ENCODE data around the gene HSFX2.
"Not testable (repeated sequence)": the region's sequence is repeated elsewhere in the genome, so short reads cannot be mapped to it uniquely, and the experiment has no call there.

The HSFX2 gene

DNA sequence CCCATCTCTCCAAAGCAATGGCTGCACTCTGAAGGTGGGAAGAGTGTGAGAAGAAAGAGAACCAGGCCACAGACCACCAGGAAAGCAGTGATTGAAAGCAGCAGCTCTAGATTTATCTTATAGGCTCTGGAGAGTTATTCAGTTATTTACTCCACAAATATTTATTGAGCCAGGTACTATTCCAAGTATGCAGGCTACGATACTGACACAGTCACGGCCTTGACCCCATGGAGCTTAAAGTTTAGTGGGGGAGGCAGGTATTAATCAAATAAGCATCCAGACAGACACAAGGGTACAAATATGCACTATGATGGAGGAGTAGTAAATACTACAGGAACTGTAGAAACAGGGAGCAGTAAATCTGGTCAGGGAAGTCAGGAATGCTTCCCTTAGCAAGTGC lies 33.7 kb upstream of the HSFX2 start:
- Histone ChIP-seq H3K36me3 (ENCODE audit: control insufficient read depth, insufficient read depth, low read length) (no peaks in the 10 kb centered on the region), H3K4me1 (ENCODE audit: control insufficient read depth, insufficient read depth, low read length) (no peaks in the 10 kb centered on the region), H3K9me3 (ENCODE audit: control insufficient read depth, insufficient read depth, low read length) (no peaks in the 10 kb centered on the region), H3K27me3 (ENCODE audit: control insufficient read depth, insufficient read depth, low read length) (peaks cover 2% of the 10 kb centered on the region; the same call in 1 of the 2 replicates), H3K27ac (ENCODE audit: low read length) (no peak overlapping the region), H3K4me3 (ENCODE audit: low read length) (no peak overlapping the region)
- no peak for DNase-seq (ENCODE audit: low read depth, low spot score)
- WGBS (ENCODE audit: insufficient coverage, insufficient read length) = no CpG with 5 or more reads among the region's 2 CpGs

DNA sequence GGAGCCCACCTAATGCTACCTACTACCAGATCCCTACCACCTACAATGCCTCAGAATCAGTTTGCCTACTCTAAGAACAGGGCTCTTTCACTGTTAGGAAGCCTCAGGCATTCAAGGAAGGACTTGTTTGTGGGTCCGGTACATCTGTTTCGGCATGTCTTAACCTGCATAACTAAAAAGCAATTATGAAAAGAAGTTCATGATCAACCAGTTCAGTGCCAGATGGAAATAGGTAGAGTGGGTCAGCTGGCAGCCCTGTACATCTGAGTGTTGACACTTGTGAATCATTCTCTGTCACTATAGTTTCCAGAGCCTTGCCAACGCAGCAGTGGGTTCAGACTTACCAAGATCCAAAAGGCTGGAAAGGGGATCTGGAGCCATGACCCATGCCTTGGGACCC lies 33.2 kb upstream of the HSFX2 start:
- no peaks in the 10 kb centered on the region for H3K9me3 ChIP-seq (ENCODE audit: control insufficient read depth, insufficient read depth, low read length)
- H3K27me3 ChIP-seq (ENCODE audit: control insufficient read depth, insufficient read depth, low read length) = peaks cover 2% of the 10 kb centered on the region; the same call in 1 of the 2 replicates
- H3K27ac ChIP-seq (ENCODE audit: low read length) = no peak overlapping the region
- no peak for DNase-seq (ENCODE audit: low read depth, low spot score)
- H3K36me3 ChIP-seq (ENCODE audit: control insufficient read depth, insufficient read depth, low read length) = no peaks in the 10 kb centered on the region
- no peak overlapping the region for H3K4me3 ChIP-seq (ENCODE audit: low read length)
- no CpG with 5 or more reads among the region's 3 CpGs for WGBS (ENCODE audit: insufficient coverage, insufficient read length)
- H3K4me1 ChIP-seq (ENCODE audit: control insufficient read depth, insufficient read depth, low read length) = no peaks in the 10 kb centered on the region

DNA sequence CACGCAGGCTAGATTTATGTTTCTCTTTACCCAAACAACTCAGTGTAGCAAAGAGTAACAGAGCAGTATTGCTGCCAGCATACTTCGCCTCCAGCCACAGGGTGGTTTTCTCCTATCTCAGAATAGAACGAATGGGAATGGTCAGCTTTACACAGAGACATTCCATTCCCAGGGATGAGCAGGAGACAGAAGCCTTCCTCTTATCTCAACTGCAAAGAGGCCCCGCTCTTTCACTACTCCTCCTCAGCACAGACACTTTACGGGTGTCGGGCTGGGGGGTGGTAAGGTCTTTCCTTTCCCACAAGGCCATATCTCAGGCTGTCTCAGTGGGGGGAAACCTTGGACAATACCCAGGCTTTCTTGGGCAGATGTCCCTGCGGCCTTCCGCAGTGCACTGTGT lies 31.7 kb upstream of the HSFX2 start:
- WGBS (ENCODE audit: insufficient coverage, insufficient read length) = no CpG with 5 or more reads among the region's 8 CpGs
- not testable (repeated sequence) for DNase-seq (ENCODE audit: low read depth, low spot score); H3K27ac ChIP-seq (ENCODE audit: low read length); H3K27me3 ChIP-seq (ENCODE audit: control insufficient read depth, insufficient read depth, low read length); H3K9me3 ChIP-seq (ENCODE audit: control insufficient read depth, insufficient read depth, low read length); H3K36me3 ChIP-seq (ENCODE audit: control insufficient read depth, insufficient read depth, low read length); H3K4me3 ChIP-seq (ENCODE audit: low read length); H3K4me1 ChIP-seq (ENCODE audit: control insufficient read depth, insufficient read depth, low read length)

DNA sequence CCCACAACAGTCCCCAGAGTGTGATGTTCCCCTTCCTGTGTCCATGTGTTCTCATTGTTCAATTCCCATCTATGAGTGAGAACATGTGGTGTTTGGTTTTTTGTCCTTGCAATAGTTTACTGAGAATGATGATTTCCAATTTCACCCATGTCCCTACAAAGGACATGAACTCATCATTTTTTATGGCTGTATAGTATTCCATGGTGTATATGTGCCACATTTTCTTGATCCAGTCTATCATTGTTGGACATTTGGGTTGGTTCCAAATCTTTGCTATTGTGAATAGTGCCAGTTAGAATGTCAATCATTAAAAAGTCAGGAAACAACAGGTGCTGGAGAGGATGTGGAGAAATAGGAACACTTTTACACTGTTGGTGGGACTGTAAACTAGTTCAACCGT lies 24.5 kb upstream of the HSFX2 start:
- not testable (repeated sequence) for H3K27ac ChIP-seq (ENCODE audit: low read length); DNase-seq (ENCODE audit: low read depth, low spot score); H3K36me3 ChIP-seq (ENCODE audit: control insufficient read depth, insufficient read depth, low read length); H3K4me1 ChIP-seq (ENCODE audit: control insufficient read depth, insufficient read depth, low read length); H3K9me3 ChIP-seq (ENCODE audit: control insufficient read depth, insufficient read depth, low read length); H3K27me3 ChIP-seq (ENCODE audit: control insufficient read depth, insufficient read depth, low read length); H3K4me3 ChIP-seq (ENCODE audit: low read length)
- WGBS (ENCODE audit: insufficient coverage, insufficient read length) = no CpG with 5 or more reads among the region's 1 CpG

DNA sequence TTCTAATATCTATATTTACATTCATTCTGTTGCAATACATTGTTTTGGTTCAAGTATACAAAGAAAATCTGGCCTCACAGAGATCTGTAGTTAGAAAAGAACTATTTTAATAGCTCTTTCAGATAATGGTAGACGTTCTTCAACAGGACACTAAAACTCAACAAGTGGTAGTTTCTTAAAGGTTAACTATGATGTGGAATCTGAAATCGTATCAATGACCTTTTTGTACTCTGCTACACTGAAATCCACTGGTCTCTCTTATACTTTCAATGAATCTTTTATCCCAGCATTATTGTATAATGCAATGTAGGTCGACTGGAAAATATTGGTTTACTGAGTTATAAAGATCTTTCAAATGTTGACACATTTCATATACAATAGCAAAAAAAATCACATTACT lies 23.8 kb upstream of the HSFX2 start:
- H3K4me3 ChIP-seq (ENCODE audit: low read length) = no peak overlapping the region
- no CpG with 5 or more reads among the region's 3 CpGs for WGBS (ENCODE audit: insufficient coverage, insufficient read length)
- no peaks in the 10 kb centered on the region for H3K9me3 ChIP-seq (ENCODE audit: control insufficient read depth, insufficient read depth, low read length)

DNA sequence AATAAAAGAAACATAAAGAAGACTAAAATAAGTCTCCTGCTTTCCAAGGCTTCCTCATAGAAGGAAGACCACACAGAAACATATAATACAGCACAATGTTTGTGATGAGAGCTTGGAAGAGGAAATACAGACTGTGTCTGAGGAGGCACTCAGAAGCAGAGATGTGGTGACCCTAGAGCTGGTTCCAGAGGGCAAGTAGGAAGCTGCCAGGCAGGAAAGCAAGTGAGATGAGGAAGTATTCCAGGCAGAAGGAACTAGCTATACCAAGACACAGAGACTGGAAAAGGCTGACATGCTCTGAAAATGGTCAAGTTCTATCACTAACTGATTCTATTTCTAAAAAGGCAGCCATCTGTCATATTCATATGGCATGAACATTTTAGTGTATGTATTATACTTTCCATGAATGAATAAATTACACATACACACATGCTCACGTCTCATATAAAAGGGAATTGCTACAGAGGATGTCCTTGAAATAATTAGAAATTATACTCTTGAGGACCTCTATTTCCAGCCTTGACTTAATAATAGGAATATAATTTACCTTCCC lies 16.6 kb upstream of the HSFX2 start:
- no peak for DNase-seq (ENCODE audit: low read depth, low spot score)
- Histone ChIP-seq H3K27me3 (ENCODE audit: control insufficient read depth, insufficient read depth, low read length) (no peaks in the 10 kb centered on the region), H3K4me3 (ENCODE audit: low read length) (no peak overlapping the region), H3K27ac (ENCODE audit: low read length) (no peak overlapping the region), H3K36me3 (ENCODE audit: control insufficient read depth, insufficient read depth, low read length) (no peaks in the 10 kb centered on the region), H3K4me1 (ENCODE audit: control insufficient read depth, insufficient read depth, low read length) (no peaks in the 10 kb centered on the region), H3K9me3 (ENCODE audit: control insufficient read depth, insufficient read depth, low read length) (no peaks in the 10 kb centered on the region)
- WGBS (ENCODE audit: insufficient coverage, insufficient read length) = no CpG with 5 or more reads among the region's 1 CpG

More for the DNA sequence above, 23.8 kb upstream of the HSFX2 start:
- no peak overlapping the region for H3K27ac ChIP-seq (ENCODE audit: low read length)
- H3K4me1 ChIP-seq (ENCODE audit: control insufficient read depth, insufficient read depth, low read length) = no peaks in the 10 kb centered on the region
- no peak for DNase-seq (ENCODE audit: low read depth, low spot score)
- no peaks in the 10 kb centered on the region for H3K27me3 ChIP-seq (ENCODE audit: control insufficient read depth, insufficient read depth, low read length)
- H3K36me3 ChIP-seq (ENCODE audit: control insufficient read depth, insufficient read depth, low read length) = no peaks in the 10 kb centered on the region

DNA sequence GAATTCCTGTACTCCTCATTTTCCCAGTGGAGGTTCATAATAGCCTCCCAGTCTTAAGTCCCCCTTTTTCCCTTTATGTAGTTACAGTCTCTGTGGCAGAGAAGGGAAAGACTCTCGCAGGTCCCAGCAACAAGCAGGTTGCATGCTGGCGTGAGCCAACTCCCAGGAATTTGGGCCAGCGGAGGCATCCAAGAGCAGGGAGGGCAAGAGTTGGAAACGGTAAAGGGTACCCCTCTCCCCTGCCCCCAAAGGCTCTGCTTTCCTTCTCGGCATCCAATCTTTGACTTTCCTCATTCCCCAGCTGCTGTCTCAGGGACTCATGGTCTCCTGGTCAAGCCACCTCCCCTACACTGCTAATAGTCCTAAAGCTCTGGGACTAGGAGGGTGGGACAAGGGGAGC lies 15.4 kb upstream of the HSFX2 start:
- no peaks in the 10 kb centered on the region for H3K27me3 ChIP-seq (ENCODE audit: control insufficient read depth, insufficient read depth, low read length)
- no peaks in the 10 kb centered on the region for H3K4me1 ChIP-seq (ENCODE audit: control insufficient read depth, insufficient read depth, low read length)
- H3K36me3 ChIP-seq (ENCODE audit: control insufficient read depth, insufficient read depth, low read length) = no peaks in the 10 kb centered on the region
- DNase-seq (ENCODE audit: low read depth, low spot score) = no peak
- no peak overlapping the region for H3K27ac ChIP-seq (ENCODE audit: low read length)
- no peak overlapping the region for H3K4me3 ChIP-seq (ENCODE audit: low read length)
- no CpG with 5 or more reads among the region's 5 CpGs for WGBS (ENCODE audit: insufficient coverage, insufficient read length)
- no peaks in the 10 kb centered on the region for H3K9me3 ChIP-seq (ENCODE audit: control insufficient read depth, insufficient read depth, low read length)

DNA sequence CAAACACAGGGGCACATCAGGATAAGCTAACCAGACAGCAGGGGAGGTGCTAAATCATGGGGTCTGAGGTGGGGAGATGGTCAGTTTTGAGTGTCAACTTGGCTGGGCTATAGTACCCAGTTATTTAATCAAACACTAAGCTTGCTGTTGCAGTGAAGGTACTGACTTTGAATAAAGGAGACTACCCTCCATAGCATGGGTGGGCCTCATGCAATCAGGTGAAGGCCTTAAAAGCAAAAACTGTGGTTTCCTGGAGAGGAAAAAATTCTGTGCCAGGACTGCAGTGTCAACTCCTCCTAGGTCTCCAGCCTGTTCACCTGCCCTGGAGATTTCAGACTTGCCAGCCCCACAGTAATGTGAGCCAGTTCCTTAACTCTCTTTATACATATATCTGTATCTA lies 12.6 kb upstream of the HSFX2 start:
- Histone ChIP-seq H3K36me3 (ENCODE audit: control insufficient read depth, insufficient read depth, low read length) (no peaks in the 10 kb centered on the region), H3K4me3 (ENCODE audit: low read length) (no peak overlapping the region), H3K4me1 (ENCODE audit: control insufficient read depth, insufficient read depth, low read length) (no peaks in the 10 kb centered on the region), H3K27me3 (ENCODE audit: control insufficient read depth, insufficient read depth, low read length) (no peaks in the 10 kb centered on the region), H3K9me3 (ENCODE audit: control insufficient read depth, insufficient read depth, low read length) (no peaks in the 10 kb centered on the region), H3K27ac (ENCODE audit: low read length) (no peak overlapping the region)
- DNase-seq (ENCODE audit: low read depth, low spot score) = no peak

DNA sequence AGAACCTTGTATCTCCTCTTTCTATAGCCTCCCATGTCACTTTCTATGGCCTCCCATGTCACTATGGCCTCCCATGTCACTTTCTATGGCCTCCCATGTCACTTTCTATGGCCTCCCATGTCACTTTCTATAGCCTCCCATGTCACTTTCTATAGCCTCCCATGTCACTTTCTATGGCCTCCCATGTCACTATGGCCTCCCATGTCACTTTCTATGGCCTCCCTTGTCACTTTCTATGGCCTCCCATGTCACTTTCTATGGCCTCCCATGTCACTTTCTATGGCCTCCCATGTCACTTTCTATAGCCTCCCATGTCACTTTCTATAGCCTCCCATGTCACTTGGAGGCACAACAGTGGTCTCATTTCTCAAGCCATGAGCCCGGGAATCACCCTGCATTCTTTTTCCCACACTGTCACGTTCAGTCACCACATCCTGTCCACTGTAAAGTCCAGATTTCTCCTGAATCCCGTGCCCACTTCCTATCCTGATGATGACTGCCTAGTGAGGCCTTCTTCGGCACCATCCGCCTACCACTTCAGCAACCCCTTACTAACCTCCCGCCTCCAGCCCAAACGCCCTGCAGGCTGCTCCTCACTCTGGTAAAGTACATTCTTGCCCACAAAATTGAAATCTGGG lies 10.3 kb upstream of the HSFX2 start:
- H3K27me3 ChIP-seq (ENCODE audit: control insufficient read depth, insufficient read depth, low read length); H3K9me3 ChIP-seq (ENCODE audit: control insufficient read depth, insufficient read depth, low read length); DNase-seq (ENCODE audit: low read depth, low spot score); H3K4me1 ChIP-seq (ENCODE audit: control insufficient read depth, insufficient read depth, low read length); H3K4me3 ChIP-seq (ENCODE audit: low read length); H3K36me3 ChIP-seq (ENCODE audit: control insufficient read depth, insufficient read depth, low read length); H3K27ac ChIP-seq (ENCODE audit: low read length): not testable (repeated sequence)
- no CpG with 5 or more reads among the region's 7 CpGs for whole genome bisulfite sequencing (ENCODE audit: insufficient coverage, insufficient read length)

DNA sequence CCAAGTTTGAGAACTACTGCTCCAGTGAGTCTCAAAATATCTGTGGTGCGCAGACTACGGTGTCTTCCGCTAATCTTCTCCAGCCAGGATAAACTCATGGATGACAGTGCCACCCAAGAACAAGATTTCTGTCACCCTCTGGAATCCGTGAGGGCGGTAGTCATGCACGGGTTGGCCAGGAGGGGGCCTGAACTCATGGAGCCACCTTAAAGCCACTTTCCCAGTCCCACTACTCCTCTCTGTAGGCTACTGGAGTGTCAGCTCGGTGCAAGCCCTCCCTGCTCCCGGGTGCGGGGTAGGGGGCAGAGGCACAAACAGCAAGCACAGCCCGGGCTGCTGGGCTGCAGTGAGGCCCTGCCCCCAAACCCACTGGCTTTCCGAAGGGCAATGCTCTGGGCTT lies 3.5 kb upstream of the HSFX2 start:
- not testable (repeated sequence) for H3K36me3 ChIP-seq (ENCODE audit: control insufficient read depth, insufficient read depth, low read length); H3K4me3 ChIP-seq (ENCODE audit: low read length); H3K9me3 ChIP-seq (ENCODE audit: control insufficient read depth, insufficient read depth, low read length); H3K27me3 ChIP-seq (ENCODE audit: control insufficient read depth, insufficient read depth, low read length); H3K27ac ChIP-seq (ENCODE audit: low read length); H3K4me1 ChIP-seq (ENCODE audit: control insufficient read depth, insufficient read depth, low read length); DNase-seq (ENCODE audit: low read depth, low spot score)
- no CpG with 5 or more reads among the region's 11 CpGs for WGBS (ENCODE audit: insufficient coverage, insufficient read length)

DNA sequence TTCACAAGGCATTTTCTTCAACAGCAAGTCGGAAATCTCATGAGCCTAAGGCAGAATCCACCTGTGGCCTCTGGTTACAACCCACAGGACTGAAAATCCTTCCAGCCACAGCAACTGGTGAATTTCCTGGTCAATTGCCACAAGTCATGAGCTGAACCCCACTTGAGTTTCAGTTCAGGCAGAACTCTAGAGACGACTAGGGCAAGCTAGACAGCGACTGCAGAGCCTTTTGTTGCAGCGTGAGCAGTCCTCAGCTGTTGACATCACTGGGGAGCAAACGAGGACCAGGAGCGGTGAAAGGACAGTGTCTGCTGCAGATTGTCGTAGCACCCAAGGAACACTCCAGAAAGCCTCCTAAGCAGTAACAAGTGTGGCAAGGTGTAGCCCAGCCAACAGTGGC lies 829 bp upstream of the HSFX2 start:
- WGBS (ENCODE audit: insufficient coverage, insufficient read length) = no CpG with 5 or more reads among the region's 7 CpGs
- not testable (repeated sequence) for H3K4me3 ChIP-seq (ENCODE audit: low read length); H3K36me3 ChIP-seq (ENCODE audit: control insufficient read depth, insufficient read depth, low read length); DNase-seq (ENCODE audit: low read depth, low spot score); H3K27me3 ChIP-seq (ENCODE audit: control insufficient read depth, insufficient read depth, low read length); H3K27ac ChIP-seq (ENCODE audit: low read length); H3K4me1 ChIP-seq (ENCODE audit: control insufficient read depth, insufficient read depth, low read length); H3K9me3 ChIP-seq (ENCODE audit: control insufficient read depth, insufficient read depth, low read length)
